ENCODE results near the gene PPP1CC.

Gene PPP1CC

DNA sequence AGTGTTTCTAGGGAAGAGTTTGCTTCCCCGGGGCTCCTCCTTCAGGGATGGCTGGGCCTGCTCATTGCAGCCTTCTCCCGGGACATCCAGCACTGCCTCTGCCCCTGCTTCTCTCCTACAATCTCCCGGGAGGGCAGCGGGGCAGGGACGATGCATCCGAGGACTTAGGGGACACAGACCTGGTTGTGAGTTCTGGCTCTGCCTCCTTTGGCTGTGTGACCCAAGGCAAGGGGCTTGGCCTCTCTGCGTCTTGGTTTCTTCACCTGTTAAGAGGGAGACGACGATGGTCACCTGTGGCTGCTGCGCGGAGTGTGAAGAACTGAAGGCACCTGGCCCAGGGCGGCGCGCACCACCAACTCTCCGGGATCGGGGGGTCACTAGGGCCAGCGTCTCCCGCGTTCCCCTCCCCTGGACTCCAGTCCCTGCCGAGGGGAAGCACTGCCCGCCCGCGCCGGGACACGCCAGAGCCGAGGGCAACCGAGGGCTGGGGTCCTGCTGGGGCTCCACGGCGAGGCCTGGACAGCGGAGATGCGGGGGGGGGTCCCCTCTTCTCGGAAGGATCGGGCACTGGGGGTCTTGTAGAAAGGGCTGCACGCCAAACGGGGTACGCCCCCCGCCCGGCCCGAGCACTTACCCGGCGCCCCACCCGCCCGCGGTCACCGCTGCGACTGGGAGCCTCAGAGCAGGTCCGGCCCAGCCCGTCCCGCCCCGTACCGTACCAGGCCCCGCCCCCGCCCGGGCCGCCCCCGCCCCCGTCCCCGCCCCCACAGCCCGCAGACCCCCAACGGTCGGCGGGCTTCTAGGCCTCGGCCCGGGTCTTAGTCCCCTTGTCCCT lies 54.0 kb downstream of the PPP1CC start, which contains the start of gene HVCN1:
Gene HVCN1 (minus strand): TSS at position 670 of the 835 bp plus-strand sequence. CDS start 5,870 bp downstream, outside the sequence.
- DNase-seq (ENCODE audit: low read depth in 2 of 2, low spot score in 1 of 2): peak in 1 of 2 donors; percentile 29

DNA sequence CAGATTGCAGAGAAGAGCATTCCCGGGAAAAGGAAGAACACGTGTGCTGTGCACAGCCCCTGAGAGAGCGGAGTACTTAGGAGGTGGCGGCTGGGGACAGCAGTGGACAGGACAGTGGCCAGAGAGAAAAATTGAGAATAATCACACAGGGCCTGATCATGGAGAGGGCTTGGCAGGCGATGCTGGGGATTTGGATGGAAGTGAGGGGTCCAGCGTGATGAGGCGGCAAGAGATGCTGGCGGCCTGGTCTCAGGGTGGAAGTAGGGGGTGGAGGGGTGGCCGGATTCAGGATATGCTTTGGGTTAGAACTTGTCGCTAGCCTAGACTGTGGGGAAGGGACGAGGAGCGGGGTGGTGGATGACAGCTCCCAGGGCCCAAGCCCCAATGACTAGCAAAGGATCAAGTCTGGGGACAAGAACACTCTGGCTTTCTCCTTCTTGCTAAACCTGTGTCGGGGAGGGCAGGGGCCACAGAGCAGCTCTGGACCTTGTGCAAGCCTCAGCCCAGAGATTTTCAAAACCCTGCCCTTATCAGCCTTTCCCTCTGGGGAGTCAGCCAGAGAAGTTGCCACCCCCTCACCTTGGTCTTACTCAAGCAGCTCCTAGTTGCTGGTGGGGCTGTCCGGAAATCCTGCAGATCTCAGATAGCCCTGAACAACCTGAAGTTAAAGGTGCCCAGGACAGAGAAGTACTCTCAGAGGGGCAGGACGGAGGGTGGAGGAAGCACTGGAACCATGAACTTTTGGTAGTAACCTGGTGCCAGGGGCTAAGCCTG lies 55.1 kb downstream of the PPP1CC start:
- no peak for DNase-seq (ENCODE audit: low read depth in 2 of 2, low spot score in 1 of 2)

DNA sequence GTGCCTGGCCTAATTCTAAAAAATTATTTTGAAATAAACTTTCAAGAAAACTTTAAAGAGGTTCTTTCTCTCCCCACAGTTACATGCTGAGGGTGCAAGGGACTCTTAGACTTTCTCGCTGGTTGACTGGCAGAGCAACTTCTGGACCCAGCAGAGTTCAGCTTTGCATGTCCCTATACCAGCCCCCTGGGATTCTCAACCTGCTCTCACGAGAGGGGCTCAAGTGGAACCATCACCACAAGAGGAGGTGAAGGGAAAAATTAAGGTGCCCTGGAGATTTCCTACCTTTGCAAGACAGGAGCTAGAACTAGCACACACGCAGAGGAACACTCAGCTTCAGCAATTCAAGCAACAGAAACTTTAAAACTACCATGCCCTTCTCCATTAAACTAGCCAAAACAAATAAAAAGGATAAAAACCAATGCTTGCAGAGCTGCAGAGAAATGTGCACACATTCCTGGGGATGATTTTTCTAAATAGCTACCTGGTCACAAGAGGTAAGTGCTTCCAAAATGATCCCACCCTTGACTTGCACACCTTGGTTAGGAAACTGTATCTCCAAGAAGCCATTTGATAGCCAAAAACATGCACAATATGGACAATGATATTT lies 56.3 kb downstream of the PPP1CC start:
- DNase-seq (ENCODE audit: low read depth in 2 of 2, low spot score in 1 of 2): no peak

DNA sequence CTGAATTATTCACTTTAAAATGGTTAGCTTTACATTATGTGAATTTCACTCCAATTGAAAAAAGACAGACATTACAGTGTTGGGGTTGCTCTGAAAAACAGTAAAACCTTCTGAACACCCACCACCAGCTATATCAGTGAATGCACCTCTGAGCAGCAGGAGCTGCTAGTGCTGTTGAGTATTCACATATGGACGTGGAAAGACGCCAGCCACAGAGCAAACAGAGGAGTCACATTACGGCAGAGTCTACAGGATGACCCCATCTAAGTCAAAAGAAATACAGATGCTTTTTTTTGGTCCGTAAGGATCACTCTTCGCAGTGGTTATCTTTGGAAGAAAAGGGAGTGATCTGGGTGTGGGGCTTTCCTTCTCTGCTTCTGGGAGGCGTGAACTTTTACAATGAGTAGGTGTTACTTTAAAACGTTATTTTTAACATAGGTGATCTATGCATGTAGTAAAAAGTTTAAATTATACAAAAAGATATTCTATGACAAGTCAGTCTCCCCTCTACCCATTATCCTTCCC lies 58.3 kb downstream of the PPP1CC start:
- DNase-seq (ENCODE audit: low read depth in 2 of 2, low spot score in 1 of 2): no peak

DNA sequence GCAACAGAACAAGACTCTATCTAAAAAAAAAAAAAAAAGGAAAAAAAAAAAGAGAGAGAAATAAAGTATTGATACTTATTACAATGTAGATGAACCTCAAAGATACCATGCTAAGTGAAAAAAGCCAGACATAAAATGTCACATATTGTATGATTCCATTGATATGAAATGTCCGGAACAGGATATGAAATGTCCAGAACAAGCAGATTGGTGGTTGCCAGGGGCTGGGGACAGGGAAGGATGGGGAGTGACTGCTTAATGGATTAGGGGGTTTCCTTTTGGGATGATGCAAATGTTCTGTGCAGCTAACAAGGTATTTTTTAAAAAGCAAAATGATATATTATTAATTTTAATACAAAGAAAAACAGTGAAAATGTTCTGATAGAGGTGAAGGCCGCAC lies 58.8 kb downstream of the PPP1CC start:
- no peak for DNase-seq (ENCODE audit: low read depth in 2 of 2, low spot score in 1 of 2)

DNA sequence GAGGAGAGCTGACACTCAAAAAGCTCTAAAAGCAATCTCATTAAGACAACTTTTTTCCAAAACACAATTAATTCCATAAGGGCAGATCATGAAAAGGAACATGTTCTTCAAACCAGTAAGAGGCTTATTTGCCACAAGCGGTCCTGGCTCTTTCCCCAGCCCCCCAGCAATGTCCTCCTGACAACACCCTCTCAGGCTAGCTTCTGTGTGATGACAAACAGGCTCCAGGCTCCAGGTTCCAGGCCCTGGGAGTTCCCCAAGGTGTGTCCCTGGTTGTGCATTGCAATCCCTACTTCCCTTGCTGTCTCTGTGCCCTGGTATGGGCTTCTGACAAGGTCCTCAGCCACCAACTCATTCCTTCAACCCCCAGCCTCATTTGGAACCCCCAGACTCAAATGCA lies 62.7 kb downstream of the PPP1CC start:
- DNase-seq (ENCODE audit: low read depth in 2 of 2, low spot score in 1 of 2): no peak

DNA sequence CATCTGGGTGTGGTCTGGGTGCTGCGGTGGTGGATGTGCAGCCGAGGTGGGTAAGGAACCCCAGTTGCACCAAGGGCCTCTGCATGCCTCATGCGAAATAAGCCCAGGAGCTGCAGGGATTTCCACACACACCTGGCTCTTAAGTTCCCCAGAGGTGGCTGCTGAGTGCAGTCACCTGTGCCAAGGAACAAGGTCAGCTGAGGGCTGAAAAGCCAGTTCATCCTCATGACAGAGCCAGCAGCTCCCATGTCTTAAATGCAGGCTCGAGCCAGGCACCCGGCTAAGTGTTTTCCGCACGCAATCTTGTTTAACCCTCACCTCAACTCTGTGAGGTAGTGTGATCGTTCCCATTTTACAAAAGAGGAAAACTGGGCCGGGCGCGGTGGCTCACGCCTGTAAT lies 63.5 kb downstream of the PPP1CC start:
- no peak for DNase-seq (ENCODE audit: low read depth in 2 of 2, low spot score in 1 of 2)

DNA sequence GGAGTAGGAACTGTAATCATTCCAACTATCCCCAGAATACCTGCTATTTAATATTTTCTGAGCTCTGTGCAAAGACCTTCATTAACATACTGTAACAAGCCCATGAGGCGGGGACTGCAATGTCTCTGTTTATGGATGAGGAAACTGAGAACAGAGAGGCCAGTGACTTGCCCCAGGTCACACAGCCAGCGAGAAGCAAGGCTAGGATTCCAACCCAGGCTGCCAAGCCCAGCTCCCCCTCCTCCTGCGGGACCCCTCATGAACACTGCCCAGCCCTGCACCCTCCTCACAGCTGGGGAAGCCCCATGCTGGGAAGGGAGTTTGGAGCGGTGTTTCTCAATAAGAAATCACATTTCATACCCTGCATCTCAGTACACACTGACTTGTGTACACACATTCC lies 64.7 kb downstream of the PPP1CC start:
- DNase-seq (ENCODE audit: low read depth in 2 of 2, low spot score in 1 of 2): no peak

DNA sequence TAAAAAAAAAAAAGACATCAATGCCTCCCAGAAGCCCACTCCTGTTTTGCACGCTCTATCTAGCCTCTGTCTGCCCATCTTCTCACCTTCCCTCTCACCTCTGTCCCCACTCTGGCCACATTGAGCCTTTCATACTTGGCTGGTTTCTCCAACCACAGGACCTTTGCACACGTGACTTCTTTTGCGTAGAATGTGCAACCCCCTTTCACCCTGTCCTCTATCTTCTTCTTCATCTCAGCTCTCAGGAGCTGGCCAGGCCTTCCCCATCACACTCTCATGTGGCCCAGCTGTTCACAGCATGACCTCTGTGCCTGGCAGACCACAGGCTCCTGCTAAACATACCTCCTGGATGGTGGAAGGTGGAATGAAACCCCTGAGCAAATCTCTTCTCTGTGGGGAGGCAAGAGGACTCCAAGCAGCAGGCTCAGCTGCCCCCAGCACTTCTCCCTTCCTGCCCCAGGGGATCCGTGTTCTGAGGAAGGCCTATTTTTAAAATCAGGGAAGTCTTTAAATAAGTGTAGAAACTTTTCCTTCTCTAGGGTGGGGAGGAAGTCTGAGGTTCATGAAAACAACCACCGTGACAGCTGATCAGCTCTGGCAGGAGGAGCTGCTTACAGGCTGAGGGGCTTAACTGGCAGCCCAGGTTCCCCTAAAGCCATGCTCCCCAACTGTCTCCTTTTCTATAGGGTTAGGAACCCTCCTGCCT lies 65.3 kb downstream of the PPP1CC start:
- DNase-seq (ENCODE audit: low read depth in 2 of 2, low spot score in 1 of 2): no peak

DNA sequence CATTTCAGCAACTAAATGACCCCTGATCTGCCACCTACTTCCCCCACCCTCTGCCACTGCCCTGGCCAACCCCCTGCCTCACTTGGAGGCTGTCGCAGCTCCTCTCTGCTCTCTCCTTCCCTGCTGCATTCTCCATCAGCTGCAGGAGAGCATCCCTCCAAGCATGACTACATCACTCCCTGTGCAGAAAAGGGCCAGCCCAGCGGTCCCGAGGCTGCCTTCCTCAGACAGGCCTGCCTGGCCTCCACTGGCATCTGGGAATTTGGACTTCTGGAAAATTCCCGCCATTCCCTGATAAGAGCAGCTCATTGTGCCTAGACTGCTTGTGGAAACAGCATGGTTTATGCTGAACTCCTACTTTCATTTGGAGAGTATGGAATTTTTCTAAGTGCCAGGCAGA lies 66.5 kb downstream of the PPP1CC start:
- no peak for DNase-seq (ENCODE audit: low read depth in 2 of 2, low spot score in 1 of 2)

DNA sequence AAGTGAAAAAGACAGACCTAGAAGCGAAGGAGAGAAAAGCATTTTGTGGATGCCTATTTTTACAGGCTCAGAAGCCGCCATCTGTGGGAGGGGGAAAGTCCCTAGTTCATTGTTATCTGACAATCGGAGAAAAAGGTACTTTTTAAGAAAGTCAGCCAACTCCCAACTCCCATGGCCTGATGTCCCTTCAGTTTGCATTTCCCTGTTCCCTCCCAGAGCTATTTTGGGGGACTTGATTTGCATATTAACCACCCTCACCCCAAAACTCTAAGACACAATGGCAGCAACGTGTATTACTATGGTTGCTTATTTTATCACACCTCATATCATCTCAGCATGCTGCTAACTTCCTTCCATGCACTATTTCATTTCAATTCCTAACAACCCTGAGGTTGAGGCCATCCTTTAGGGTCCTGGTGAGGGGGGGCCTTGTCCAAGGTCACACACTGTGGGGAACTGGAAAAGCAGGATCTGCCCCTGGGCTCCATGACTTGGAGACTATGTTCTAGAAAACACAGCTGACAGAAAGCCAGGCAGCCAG lies 72.5 kb downstream of the PPP1CC start:
- no peak for DNase-seq (ENCODE audit: low read depth in 2 of 2, low spot score in 1 of 2)

Measured in stimulated activated CD8-positive, alpha-beta memory T cell treated with anti-CD3 and anti-CD28 coated beads, Interleukin-4, amount 100 ng/mL, for 1 hour (primary cell).